K562 (cell line): Measurements from ENCODE around the gene HOXA9. TPM values are rescaled to one million over a fixed set of nuclear protein-coding genes. Genes with fewer than 3 reads are reported as not detected.

Experiments used
- ATAC-seq: fragments of 200-7000 bp; cut with Tn5 transposase; 3 replicates; pipeline ENCODE4 v1.9.1; 2020; ENCODE audit warnings: moderate library complexity
- BruUV-seq: library from RNA; stranded (reverse); fragments of 400-500 nt; replicated peaks from 2 replicates; lab custom pipeline; 2021; lab: Mats Ljungman, UMichigan
- CTCF ChIA-PET: fragments of 300-600 bp; formaldehyde crosslinking; extraction: SDS; loops from one replicate; lab custom pipeline; 2021; ENCODE audit warnings: low intra/inter-chr PET ratio; lab: Yijun Ruan, JAX
- POLR2A ChIA-PET: fragments of 300-600, 350-650 bp; sonication (Branson Sonifier 250); formaldehyde crosslinking; extraction: SDS; loops from one replicate; lab custom pipeline; 2021; ENCODE audit warnings: antibody characterized with exemption, inconsistent platforms; lab: Yijun Ruan, JAX
- DNase-seq, 4 experiments: peaks; one replicate each; pipeline versions ENCODE4 v3.0.0 to v3.0.0-alpha.2; 2011 to 2018; ENCODE audit warnings: low spot score in 3 of 4, mixed read lengths in 3 of 4; ENCODE audit errors: extremely low read depth in 1 of 4
- FAIRE-seq: peaks from 2 replicates; lab custom pipeline; 2011; peaks lifted over from hg19 to GRCh38; lab: Jason Lieb, UNC
- H2AFZ ChIP-seq: 2 replicates; pipeline ENCODE4 v1.6.0; 2011; ENCODE audit warnings: low read depth, low read length, control low read depth, inconsistent platforms
- H3K27ac ChIP-seq: fragments of 200-600 bp; 3 replicates; pipeline ENCODE4 v1.8.0; 2011; ENCODE audit warnings: low read depth, mild to moderate bottlenecking, control low read depth, inconsistent platforms, low read length, moderate library complexity, mixed read lengths; ENCODE audit errors: extremely low read depth
- H3K27me3 ChIP-seq, 2 experiments: fragments of 300-600 bp in 1 of 2; 2 replicates in 1 of 2; 3 replicates in 1 of 2; pipeline versions ENCODE4 v1.6.0 to v1.8.0; 2011; ENCODE audit warnings: inconsistent platforms in 2 of 2, low read length in 2 of 2, mild to moderate bottlenecking in 1 of 2, mixed read lengths in 1 of 2, moderate library complexity in 1 of 2; ENCODE audit not compliant: control insufficient read depth in 2 of 2, insufficient read depth in 2 of 2
- H3K36me3 ChIP-seq: fragments of 300-600 bp; 3 replicates; pipeline ENCODE4 v1.8.0; 2011; ENCODE audit warnings: mild to moderate bottlenecking, low read length, inconsistent platforms; ENCODE audit not compliant: control insufficient read depth, insufficient read depth
- H3K4me1 ChIP-seq, 2 experiments: fragments of 200-600 bp in 1 of 2; replicated peaks in 1 of 2; 2 replicates in 1 of 2; 3 replicates in 1 of 2; pipeline versions ENCODE4 v1.5.1 to v1.8.0; 2011; ENCODE audit warnings: inconsistent platforms in 2 of 2, low read length in 2 of 2, mild to moderate bottlenecking in 1 of 2, mixed read lengths in 1 of 2, moderate library complexity in 1 of 2; ENCODE audit not compliant: control insufficient read depth in 2 of 2, insufficient read depth in 2 of 2
- H3K4me2 ChIP-seq: 2 replicates; pipeline ENCODE4 v1.6.1; 2011; ENCODE audit warnings: low read length, control low read depth, inconsistent platforms, mixed read lengths; ENCODE audit not compliant: insufficient read depth
- H3K4me3 ChIP-seq: fragments of 200-600 bp; sonication (generic), shearing (Covaris generic); 2 replicates; pipeline ENCODE4 v1.5.1; 2016; ENCODE audit warnings: control low read depth, inconsistent platforms
- H3K79me2 ChIP-seq: fragments of 200-600 bp; 3 replicates; pipeline ENCODE4 v1.8.0; 2011; ENCODE audit warnings: low read length, inconsistent platforms; ENCODE audit not compliant: control insufficient read depth, insufficient read depth
- H3K9ac ChIP-seq, 2 experiments: 2 replicates each; pipeline versions ENCODE4 v1.6.0 to v1.6.1; 2011; ENCODE audit warnings: low read depth in 2 of 2, low read length in 2 of 2, control low read depth in 1 of 2, inconsistent platforms in 1 of 2, mild to moderate bottlenecking in 1 of 2, mixed read lengths in 1 of 2; ENCODE audit not compliant: insufficient read depth in 1 of 2
- H3K9me1 ChIP-seq: one replicate; pipeline ENCODE4 v1.6.0; 2011; ENCODE audit warnings: inconsistent platforms, mild to moderate bottlenecking, low read length, moderate library complexity; ENCODE audit not compliant: control insufficient read depth, insufficient read depth
- H3K9me3 ChIP-seq: replicated peaks from 2 replicates; pipeline ENCODE4 v1.5.1; 2011; ENCODE audit warnings: low read depth, low read length, inconsistent platforms; ENCODE audit not compliant: control insufficient read depth, insufficient read depth
- H4K20me1 ChIP-seq: replicated peaks from 2 replicates; pipeline ENCODE4 v1.6.1; 2011; ENCODE audit warnings: low read length, inconsistent platforms, mixed read lengths; ENCODE audit not compliant: control insufficient read depth, insufficient read depth
- DNMT1 ChIP-seq: fragments of 450-650 bp; IDR thresholded peaks from 2 replicates; pipeline ENCODE4 v1.6.1; 2016; ENCODE audit warnings: antibody characterized with exemption, mild to moderate bottlenecking
- MAFG ChIP-seq: fragments of 450-650 bp; conservative IDR thresholded peaks from 2 replicates; pipeline ENCODE4 v1.6.1; 2016; ENCODE audit warnings: missing genetic modification characterization, missing compliant biosample characterization
- NCOA2 ChIP-seq, 2 experiments: fragments of 450-650 bp; IDR thresholded peaks; 2 replicates each; pipeline ENCODE4 v1.6.1; 2018; ENCODE audit warnings: mild to moderate bottlenecking in 2 of 2, moderate library complexity in 1 of 2; ENCODE audit not compliant: partially characterized antibody in 2 of 2
- NR2C2 ChIP-seq, 2 experiments: fragments of 200-800 bp in 1 of 2; sonication (Bioruptor generic) in 1 of 2; sonication (generic) in 1 of 2; formaldehyde crosslinking in 1 of 2; IDR thresholded peaks; 2 replicates each; pipeline versions ENCODE4 v1.6.1 to v1.8.0; 2016 to 2022; ENCODE audit warnings: mild to moderate bottlenecking in 1 of 2, missing compliant biosample characterization in 1 of 2, missing genetic modification characterization in 1 of 2, missing genetic modification reagents in 1 of 2
- OTX1 ChIP-seq: fragments of 450-650 bp; formaldehyde crosslinking; IDR thresholded peaks from 2 replicates; pipeline ENCODE4 v1.4.0; 2022; ENCODE audit warnings: mild to moderate bottlenecking
- PURB ChIP-seq: sonication (generic); formaldehyde crosslinking; IDR thresholded peaks from 2 replicates; pipeline ENCODE4 v1.9.0; 2021; ENCODE audit warnings: low read depth, mild to moderate bottlenecking, missing genetic modification reagents
- RBM15 ChIP-seq: fragments of 200-400 bp; formaldehyde crosslinking; IDR thresholded peaks from 2 replicates; pipeline ENCODE4 v1.6.1; 2018; ENCODE audit warnings: mild to moderate bottlenecking, low read length, moderate library complexity; ENCODE audit not compliant: insufficient read depth
- ZNF239 ChIP-seq: fragments of 250-450 bp; sonication (Bioruptor Pico); IDR thresholded peaks from 2 replicates; pipeline ENCODE4 v1.4.0; 2020; ENCODE audit warnings: mild to moderate bottlenecking
- ZNF561 ChIP-seq: fragments of 450-650 bp; formaldehyde crosslinking; conservative IDR thresholded peaks from 2 replicates; pipeline ENCODE4 v1.4.0; 2020; ENCODE audit warnings: mild to moderate bottlenecking, moderate library complexity
- ZNF766 ChIP-seq: fragments of 200-800 bp; sonication (Bioruptor generic); conservative IDR thresholded peaks from 2 replicates; pipeline ENCODE4 v1.6.1; 2016; ENCODE audit warnings: missing genetic modification characterization, missing compliant biosample characterization
- ZNF77 ChIP-seq: fragments of 250-450 bp; sonication (Bioruptor Pico); IDR thresholded peaks from 2 replicates; pipeline ENCODE4 v1.5.0; 2020
- WGBS: fragments of 100-300 bp; shearing (Covaris generic); methylation state at CpG from one replicate; pipeline ENCODE4 v1.1.6; 2016; ENCODE audit warnings: low coverage, mixed read lengths; ENCODE audit not compliant: insufficient coverage; ENCODE audit errors: missing lambda C conversion rate; 5-methylcytosine and 5-hydroxymethylcytosine counted together
- in situ Hi-C: fragments of 300-500 bp; cut with MboI; formaldehyde crosslinking; loops from 4 replicates; pipeline ENCODE4 v1.15.0; 2018; ENCODE audit warnings: inconsistent platforms, mixed read lengths
- intact Hi-C: fragments of 100-400 bp; cut with micrococcal nuclease; formaldehyde crosslinking; loops from 2 replicates; pipeline ENCODE4 v1.14.2; 2022
- polyA plus RNA-seq, 8 experiments: library from polyadenylated mRNA; depleted of rRNA in 4 of 8; stranded (reverse) in 5 of 8; unstranded in 3 of 8; fragments of >200 nt; fragmentation: Nextera tagmentation in 2 of 8; fragmentation: Illumina TruSeq in 1 of 8; extraction: Ambion mirVana in 2 of 8; extraction: Trizol in 1 of 8; gene quantifications; 2 replicates each; pipeline versions ENCODE4 v1.2.1 to v1.2.3, GENCODE V29; 2011 to 2014; ENCODE audit warnings: inconsistent platforms in 1 of 8, missing spikeins in 1 of 8
- total RNA-seq, 7 experiments: library from RNA; depleted of rRNA in 6 of 7; stranded (reverse); fragments of >200 nt in 6 of 7; fragmentation: Illumina TruSeq in 2 of 7; extraction: Trizol in 2 of 7; gene quantifications; 2 replicates each; pipeline versions ENCODE4 v1.2.1 to v1.2.3, GENCODE V29; 2011 to 2021; ENCODE audit warnings: low replicate concordance in 1 of 7
- TF ChIP-seq, protein P1 (sequence below), 2 experiments: fragments of 450-650 bp in 1 of 2; sonication (generic) in 1 of 2; formaldehyde crosslinking in 1 of 2; IDR thresholded peaks in 1 of 2; conservative IDR thresholded peaks in 1 of 2; 2 replicates each; pipeline versions ENCODE4 v1.6.1 to v1.8.1; 2016 to 2023; ENCODE audit warnings: mild to moderate bottlenecking in 2 of 2, moderate library complexity in 2 of 2, inconsistent platforms in 1 of 2, missing genetic modification reagents in 1 of 2

The HOXA9 gene
- total and polyA plus RNA-seq, 9 of the 15 experiments (the other 6 are each of a cell fraction or from before 2014, with no cell fraction given), result not detected

DNA sequence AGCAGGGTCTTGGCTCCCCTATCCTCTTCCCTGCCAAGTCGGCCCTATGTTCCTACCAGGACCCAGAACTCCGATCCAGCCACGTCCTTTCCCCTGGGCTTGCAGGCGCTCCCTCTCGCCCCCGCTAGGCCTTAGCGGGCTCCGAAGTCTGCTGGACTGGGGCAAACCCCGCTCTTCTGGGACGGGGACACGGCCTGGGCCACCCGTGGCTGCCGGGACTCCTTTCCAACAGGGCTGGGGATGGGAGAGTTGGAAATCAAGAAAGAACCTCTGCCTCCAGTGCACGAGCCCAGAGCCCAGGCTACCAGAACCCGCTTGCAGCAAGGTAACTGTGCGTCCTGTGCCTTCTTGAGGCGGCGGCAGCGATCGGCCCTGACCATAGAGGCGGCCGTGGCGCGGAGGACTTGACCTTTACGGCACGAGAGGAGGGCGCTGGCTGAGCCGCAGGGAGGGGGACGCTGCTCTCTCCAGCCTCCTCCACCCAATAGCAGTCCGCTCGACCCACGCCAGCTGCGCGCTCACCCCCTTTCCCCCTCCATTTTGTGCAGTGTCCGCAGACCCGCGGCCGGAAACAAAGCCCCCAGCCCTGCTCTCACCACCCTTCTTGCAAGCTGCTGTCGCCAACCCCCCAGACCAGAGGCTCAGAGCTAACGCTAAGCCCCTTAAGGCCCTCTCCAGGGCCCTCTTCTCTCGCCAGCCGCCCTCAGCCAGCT is 26.7 kb upstream of the HOXA9 start (continued):
- TF ChIP-seq OTX1 (CRISPR knock-in tag), result no peak
- TF ChIP-seq ZNF766 (CRISPR knock-in tag), result no peak
- TF ChIP-seq DNMT1, result no peak
- no peak for TF ChIP-seq ZNF561 (CRISPR knock-in tag)
- TF ChIP-seq MAFG, result no peak
- TF ChIP-seq, protein P1, sequence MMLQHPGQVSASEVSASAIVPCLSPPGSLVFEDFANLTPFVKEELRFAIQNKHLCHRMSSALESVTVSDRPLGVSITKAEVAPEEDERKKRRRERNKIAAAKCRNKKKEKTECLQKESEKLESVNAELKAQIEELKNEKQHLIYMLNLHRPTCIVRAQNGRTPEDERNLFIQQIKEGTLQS (IDR thresholded peaks at IDR 0.05), result no peak
- TF ChIP-seq, protein P1 (CRISPR knock-in tag; conservative IDR thresholded peaks at IDR 0.05), result no peak
- TF ChIP-seq NR2C2 (CRISPR knock-in tag; IDR thresholded peaks at IDR 0.05), result no peak
- no peak for TF ChIP-seq NR2C2 (tag; IDR thresholded peaks at IDR 0.05)
- TF ChIP-seq NCOA2 (IDR thresholded peaks at IDR 0.05; ENCODE audit: partially characterized antibody in 2 of 2), result no peak

DNA sequence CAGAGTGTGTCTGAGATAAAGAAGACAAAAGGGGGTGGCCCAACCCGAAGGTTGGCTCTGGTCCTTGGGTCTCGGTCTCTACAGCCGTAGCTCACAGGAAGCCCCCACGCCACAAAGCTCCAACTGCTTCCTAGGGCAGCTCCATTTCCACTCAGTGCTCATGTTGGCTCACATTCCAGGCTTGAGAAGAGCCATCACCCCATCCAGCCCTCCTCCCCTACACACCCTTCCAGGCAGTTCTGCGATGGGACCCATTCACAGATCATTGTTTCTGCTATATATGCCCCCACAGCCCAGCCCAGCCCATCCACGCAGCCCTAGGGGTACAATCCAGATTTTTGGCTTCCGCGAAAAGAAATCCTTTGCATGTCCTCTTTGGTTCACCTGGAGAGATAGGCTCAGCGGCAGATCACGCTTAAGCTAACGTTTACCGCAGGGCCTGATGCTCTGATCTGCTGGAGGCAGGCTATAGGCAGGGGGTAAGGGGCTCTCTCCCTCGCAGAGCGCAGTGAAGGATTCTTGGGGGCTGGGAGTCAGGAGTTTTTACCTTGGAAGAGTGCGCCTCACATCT is 25.9 kb upstream of the HOXA9 start:
- H4K20me1 ChIP-seq, result no peaks in the 10 kb centered on the region
- H3K9ac ChIP-seq, result no peak overlapping the region
- POLR2A ChIA-PET, result no interaction called here
- H2AFZ ChIP-seq, result no peak overlapping the region
- H3K27me3 ChIP-seq, result peaks cover 34 to 62% of the 10 kb centered on the region in 2 experiments
- no peak for DNase-seq
- no peak overlapping the region for H3K4me3 ChIP-seq
- H3K79me2 ChIP-seq, result no peaks in the 10 kb centered on the region
- no peak overlapping the region for H3K4me2 ChIP-seq
- H3K9me3 ChIP-seq, result no peaks in the 10 kb centered on the region
- CTCF ChIA-PET, result no interaction called here
- 5% methylated on average over 15 of the region's 15 CpGs for WGBS
- no peaks in the 10 kb centered on the region for H3K36me3 ChIP-seq
- peaks cover 0 to 18% of the 10 kb centered on the region in 2 experiments; a peak in 2 of 5 replicates for H3K4me1 ChIP-seq
- no peak for TF ChIP-seq ZNF77 (CRISPR knock-in tag)
- no peak for TF ChIP-seq RBM15
- TF ChIP-seq PURB (CRISPR knock-in tag), result no peak
- TF ChIP-seq ZNF239 (CRISPR knock-in tag), result no peak
- TF ChIP-seq, all 486 proteins: peak for 0
- Histone ChIP-seq H3K9me1 (no peaks in the 10 kb centered on the region), H3K27ac (no peak overlapping the region)
- FAIRE-seq (no peak), ATAC-seq (no peak)
- intact Hi-C loops (no loop called here), in situ Hi-C loops (no loop called here)
- no TSS peak for BruUV-seq
